Measurements from ENCODE around the gene LLGL2.

Gene LLGL2

GRCh38 chr17:75552425-75553294, 27.2 kb downstream of the LLGL2 start:
- no peak for DNase-seq

GRCh38 chr17:75553295-75554110, 28.0 kb downstream of the LLGL2 start:
- peak; percentile 62 for DNase-seq

DNA sequence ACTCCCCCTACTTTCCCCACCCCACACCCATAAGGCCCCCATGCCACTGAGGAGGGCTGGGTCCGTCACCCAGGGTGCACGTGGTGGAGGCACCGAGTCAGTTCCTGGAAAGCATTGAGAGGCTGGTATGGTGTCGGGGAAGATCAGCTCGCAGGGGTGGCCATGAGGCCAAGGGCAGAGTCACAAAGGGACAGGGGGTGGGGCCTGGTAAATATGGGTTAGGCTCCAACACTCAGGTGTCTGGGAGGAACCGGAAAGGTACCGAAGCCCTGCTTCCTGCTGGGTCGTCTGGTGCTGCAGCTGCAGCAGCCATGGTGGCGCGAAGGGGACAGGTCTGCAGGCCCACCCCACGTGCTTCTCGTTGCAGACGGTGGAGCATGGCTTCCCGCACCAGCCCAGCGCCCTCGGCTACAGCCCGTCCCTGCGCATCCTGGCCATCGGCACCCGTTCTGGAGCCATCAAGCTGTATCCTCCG, 30.2 kb downstream of the LLGL2 start:
- DNase-seq, result no peak

GRCh38 chr17:75557075-75557851, 31.8 kb downstream of the LLGL2 start:
- no peak for DNase-seq

- DNase-seq, result no peak
These were observed 32.6 kb downstream of the LLGL2 start for GRCh38 chr17:75557852-75558665.

- DNase-seq, result no peak
These were observed 33.4 kb downstream of the LLGL2 start for GRCh38 chr17:75558666-75559530.

DNA sequence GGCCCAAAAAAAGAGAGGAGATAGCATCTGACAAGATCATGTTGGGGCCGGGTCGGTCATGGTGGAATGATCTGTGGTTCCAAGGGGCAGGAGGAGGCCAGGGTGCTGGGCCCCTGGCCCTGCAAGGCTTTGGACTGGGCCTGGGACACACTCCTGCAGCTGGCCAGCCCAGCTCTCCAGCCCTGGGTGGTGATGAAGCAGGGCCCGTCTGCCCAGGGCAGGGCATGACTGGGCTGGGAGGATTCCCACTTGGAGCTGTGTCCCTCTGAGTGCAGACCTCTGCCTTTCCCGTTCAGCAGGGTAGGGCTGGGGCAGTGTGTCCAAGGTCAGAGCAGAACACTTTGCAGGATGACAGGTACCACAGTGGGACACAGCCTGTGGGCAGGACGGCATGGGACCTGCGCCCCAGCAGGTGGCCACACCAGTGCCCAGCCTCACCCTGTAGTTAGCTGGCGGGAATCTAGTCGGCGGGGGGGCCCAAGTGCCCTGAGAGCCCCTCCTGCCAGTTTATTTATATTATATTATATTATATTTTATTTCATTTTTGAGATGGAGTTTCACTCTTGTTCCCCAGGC, 34.5 kb downstream of the LLGL2 start:
- no peak for DNase-seq

- DNase-seq, result no peak
These were observed 36.6 kb downstream of the LLGL2 start for GRCh38 chr17:75561927-75562603.

GRCh38 chr17:75563063-75563758, 37.7 kb downstream of the LLGL2 start:
- no peak for DNase-seq

DNA sequence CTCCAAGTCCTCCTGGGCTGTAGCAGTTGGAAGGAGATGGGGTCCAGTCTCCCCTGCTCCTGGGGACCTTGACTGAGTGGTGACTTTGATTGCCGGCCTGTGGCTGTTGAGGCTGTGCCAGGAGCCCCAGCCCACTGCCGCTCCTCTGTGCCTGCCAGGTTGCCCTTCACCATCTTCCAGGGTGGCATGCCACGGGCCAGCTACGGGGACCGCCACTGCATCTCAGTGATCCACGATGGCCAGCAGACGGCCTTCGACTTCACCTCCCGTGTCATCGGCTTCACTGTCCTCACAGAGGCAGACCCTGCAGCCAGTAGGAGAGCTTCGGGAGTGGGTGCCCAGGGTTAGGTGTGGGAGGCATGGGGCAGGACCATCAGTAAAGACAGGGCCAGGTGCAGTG, 38.7 kb downstream of the LLGL2 start:
- DNase-seq, result no peak

GRCh38 chr17:75565066-75565465, 39.6 kb downstream of the LLGL2 start:
- no peak for DNase-seq

DNA sequence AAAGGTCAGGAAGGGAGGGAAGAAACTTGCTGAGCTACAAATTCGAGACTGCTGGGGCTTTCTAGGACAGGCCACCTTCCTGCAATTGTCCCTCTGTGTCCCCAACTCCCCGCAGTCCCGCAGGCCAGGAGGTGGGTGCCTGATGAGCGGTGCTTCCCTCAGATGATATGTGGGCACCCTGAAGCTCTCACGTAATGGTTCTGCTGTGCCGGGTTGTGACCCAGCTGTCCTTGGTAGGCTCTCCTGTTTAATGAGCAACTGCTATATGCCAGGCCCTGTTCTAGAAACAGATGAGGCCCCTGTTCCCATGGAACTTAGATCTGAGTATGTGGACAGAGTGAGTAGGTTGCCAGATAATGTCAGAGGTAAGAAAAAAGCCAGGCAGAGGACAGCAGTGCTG, 40.1 kb downstream of the LLGL2 start:
- no peak for DNase-seq

- DNase-seq, result no peak
These were observed 40.9 kb downstream of the LLGL2 start for GRCh38 chr17:75566416-75566815.

DNA sequence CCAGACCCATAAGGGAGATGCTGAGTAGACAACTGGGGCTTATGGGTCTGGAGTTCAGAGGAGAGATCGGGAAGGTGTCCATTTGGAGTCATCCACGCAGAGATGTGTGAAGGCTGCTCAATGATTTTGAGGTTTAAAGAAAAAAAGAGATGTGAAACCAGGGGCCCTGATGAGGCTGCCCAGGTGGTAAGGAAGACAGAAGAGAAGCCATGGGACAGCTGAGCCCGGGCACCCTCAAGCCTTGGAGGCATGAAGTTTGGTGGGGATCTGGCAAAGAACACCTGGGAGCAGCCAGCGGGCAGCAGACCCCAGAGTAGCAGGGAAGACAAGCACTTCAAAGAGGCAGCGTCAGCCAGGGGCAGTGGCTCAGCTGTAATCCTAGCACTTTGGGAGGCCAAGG, 41.3 kb downstream of the LLGL2 start:
- DNase-seq, result no peak

GRCh38 chr17:75568412-75569255, 43.1 kb downstream of the LLGL2 start:
- no peak for DNase-seq

- no peak for DNase-seq
These were observed 44.7 kb downstream of the LLGL2 start for GRCh38 chr17:75570034-75570676.

- DNase-seq, result no peak
These were observed 45.3 kb downstream of the LLGL2 start for GRCh38 chr17:75570772-75571171.

Data from OCI-M1 (cell line).